HEK293 (cell line): Measurements from ENCODE around the gene NOC4L.

Experiments used
- FEZF1 ChIP-seq: fragments of 450-650 bp; formaldehyde crosslinking; IDR thresholded peaks from 2 replicates; pipeline ENCODE4 v1.5.1; 2016; ENCODE audit warnings: missing biosample characterization, missing genetic modification characterization
- GFI1B ChIP-seq: fragments of 450-650 bp; formaldehyde crosslinking; IDR thresholded peaks from 2 replicates; pipeline ENCODE4 v1.5.1; 2016; ENCODE audit warnings: missing biosample characterization, missing genetic modification characterization
- KLF1 ChIP-seq: fragments of 450-650 bp; formaldehyde crosslinking; IDR thresholded peaks from 2 replicates; pipeline ENCODE4 v1.5.1; 2016; ENCODE audit warnings: missing biosample characterization, missing genetic modification characterization
- YY1 ChIP-seq: fragments of 450-650 bp; formaldehyde crosslinking; IDR thresholded peaks from 2 replicates; pipeline ENCODE4 v1.5.1; 2018; ENCODE audit warnings: missing biosample characterization, missing genetic modification characterization
- ZEB2 ChIP-seq: fragments of 450-650 bp; formaldehyde crosslinking; IDR thresholded peaks from 2 replicates; pipeline ENCODE4 v1.5.1; 2016; ENCODE audit warnings: missing biosample characterization, missing genetic modification characterization
- ZNF114 ChIP-seq: fragments of 450-650 bp; formaldehyde crosslinking; IDR thresholded peaks from 2 replicates; pipeline ENCODE4 v1.5.0; 2017; ENCODE audit warnings: missing biosample characterization, missing genetic modification characterization
- ZNF121 ChIP-seq: fragments of 450-650 bp; formaldehyde crosslinking; IDR thresholded peaks from 2 replicates; pipeline ENCODE4 v1.5.1; 2016; ENCODE audit warnings: missing biosample characterization, missing genetic modification characterization
- ZNF426 ChIP-seq: fragments of 450-650 bp; formaldehyde crosslinking; IDR thresholded peaks from 2 replicates; pipeline ENCODE4 v1.5.1; 2017; ENCODE audit warnings: missing biosample characterization, missing genetic modification characterization, mild to moderate bottlenecking, inconsistent platforms, moderate library complexity
- ZNF624 ChIP-seq: fragments of 450-650 bp; formaldehyde crosslinking; IDR thresholded peaks from 2 replicates; pipeline ENCODE4 v1.5.1; 2017; ENCODE audit warnings: missing biosample characterization, missing genetic modification characterization
- ZNF747 ChIP-seq: fragments of 450-650 bp; formaldehyde crosslinking; IDR thresholded peaks from 2 replicates; pipeline ENCODE4 v1.5.1; 2016; ENCODE audit warnings: missing biosample characterization, missing genetic modification characterization
- TF ChIP-seq, protein P1 (sequence below): fragments of 450-650 bp; formaldehyde crosslinking; IDR thresholded peaks from 2 replicates; pipeline ENCODE4 v1.5.1; 2016; ENCODE audit warnings: missing biosample characterization, missing genetic modification characterization
- TF ChIP-seq, protein P2 (sequence below): IDR thresholded peaks from 2 replicates; pipeline ENCODE4 v1.6.1; 2011; ENCODE audit warnings: mild to moderate bottlenecking, low read depth, low read length, borderline replicate concordance
- TF ChIP-seq, protein P3 (sequence below): fragments of 450-650 bp; formaldehyde crosslinking; IDR thresholded peaks from 2 replicates; pipeline ENCODE4 v1.5.1; 2016; ENCODE audit warnings: missing biosample characterization, missing genetic modification characterization, low read depth
- TF ChIP-seq, protein P4 (sequence below): fragments of 450-650 bp; formaldehyde crosslinking; IDR thresholded peaks from 2 replicates; pipeline ENCODE4 v1.5.1; 2016; ENCODE audit warnings: missing biosample characterization, missing genetic modification characterization

DNA sequence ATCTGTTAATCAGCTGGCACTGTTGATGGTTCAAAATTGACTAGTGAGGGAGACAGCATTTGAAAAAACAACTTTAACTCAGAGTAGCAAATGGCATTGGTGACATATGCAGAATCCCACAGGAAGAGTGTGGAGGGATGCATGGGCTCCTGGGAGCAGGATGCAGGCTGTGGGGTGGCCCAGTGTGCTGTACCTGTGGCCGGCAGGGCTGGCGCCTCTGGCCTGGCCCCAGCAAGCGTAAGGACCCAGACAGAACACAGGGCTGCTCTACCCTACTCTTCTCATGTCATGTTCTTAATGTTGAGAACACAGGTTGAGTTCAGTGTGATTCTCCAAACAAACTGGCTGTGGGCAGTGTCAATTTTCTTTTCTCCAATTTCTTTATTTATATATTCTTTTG, 33.6 kb upstream of the NOC4L start:
- TF ChIP-seq ZNF747 (no peak), YY1 (tag by site-specific recombination) (no peak), GFI1B (tag by site-specific recombination) (no peak), FEZF1 (no peak), ZEB2 (tag by site-specific recombination) (no peak), ZNF624 (tag by site-specific recombination) (no peak), ZNF121 (no peak), ZNF426 (tag by site-specific recombination) (no peak), ZNF114 (tag by site-specific recombination) (no peak), KLF1 (tag by site-specific recombination) (no peak)
- TF ChIP-seq, protein P1, sequence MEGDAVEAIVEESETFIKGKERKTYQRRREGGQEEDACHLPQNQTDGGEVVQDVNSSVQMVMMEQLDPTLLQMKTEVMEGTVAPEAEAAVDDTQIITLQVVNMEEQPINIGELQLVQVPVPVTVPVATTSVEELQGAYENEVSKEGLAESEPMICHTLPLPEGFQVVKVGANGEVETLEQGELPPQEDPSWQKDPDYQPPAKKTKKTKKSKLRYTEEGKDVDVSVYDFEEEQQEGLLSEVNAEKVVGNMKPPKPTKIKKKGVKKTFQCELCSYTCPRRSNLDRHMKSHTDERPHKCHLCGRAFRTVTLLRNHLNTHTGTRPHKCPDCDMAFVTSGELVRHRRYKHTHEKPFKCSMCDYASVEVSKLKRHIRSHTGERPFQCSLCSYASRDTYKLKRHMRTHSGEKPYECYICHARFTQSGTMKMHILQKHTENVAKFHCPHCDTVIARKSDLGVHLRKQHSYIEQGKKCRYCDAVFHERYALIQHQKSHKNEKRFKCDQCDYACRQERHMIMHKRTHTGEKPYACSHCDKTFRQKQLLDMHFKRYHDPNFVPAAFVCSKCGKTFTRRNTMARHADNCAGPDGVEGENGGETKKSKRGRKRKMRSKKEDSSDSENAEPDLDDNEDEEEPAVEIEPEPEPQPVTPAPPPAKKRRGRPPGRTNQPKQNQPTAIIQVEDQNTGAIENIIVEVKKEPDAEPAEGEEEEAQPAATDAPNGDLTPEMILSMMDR (tag by site-specific recombination), result no peak
- TF ChIP-seq, protein P2, sequence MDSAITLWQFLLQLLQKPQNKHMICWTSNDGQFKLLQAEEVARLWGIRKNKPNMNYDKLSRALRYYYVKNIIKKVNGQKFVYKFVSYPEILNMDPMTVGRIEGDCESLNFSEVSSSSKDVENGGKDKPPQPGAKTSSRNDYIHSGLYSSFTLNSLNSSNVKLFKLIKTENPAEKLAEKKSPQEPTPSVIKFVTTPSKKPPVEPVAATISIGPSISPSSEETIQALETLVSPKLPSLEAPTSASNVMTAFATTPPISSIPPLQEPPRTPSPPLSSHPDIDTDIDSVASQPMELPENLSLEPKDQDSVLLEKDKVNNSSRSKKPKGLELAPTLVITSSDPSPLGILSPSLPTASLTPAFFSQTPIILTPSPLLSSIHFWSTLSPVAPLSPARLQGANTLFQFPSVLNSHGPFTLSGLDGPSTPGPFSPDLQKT, result no peak
- TF ChIP-seq, protein P3, sequence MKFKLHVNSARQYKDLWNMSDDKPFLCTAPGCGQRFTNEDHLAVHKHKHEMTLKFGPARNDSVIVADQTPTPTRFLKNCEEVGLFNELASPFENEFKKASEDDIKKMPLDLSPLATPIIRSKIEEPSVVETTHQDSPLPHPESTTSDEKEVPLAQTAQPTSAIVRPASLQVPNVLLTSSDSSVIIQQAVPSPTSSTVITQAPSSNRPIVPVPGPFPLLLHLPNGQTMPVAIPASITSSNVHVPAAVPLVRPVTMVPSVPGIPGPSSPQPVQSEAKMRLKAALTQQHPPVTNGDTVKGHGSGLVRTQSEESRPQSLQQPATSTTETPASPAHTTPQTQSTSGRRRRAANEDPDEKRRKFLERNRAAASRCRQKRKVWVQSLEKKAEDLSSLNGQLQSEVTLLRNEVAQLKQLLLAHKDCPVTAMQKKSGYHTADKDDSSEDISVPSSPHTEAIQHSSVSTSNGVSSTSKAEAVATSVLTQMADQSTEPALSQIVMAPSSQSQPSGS (tag by site-specific recombination), result no peak
- TF ChIP-seq, protein P4, sequence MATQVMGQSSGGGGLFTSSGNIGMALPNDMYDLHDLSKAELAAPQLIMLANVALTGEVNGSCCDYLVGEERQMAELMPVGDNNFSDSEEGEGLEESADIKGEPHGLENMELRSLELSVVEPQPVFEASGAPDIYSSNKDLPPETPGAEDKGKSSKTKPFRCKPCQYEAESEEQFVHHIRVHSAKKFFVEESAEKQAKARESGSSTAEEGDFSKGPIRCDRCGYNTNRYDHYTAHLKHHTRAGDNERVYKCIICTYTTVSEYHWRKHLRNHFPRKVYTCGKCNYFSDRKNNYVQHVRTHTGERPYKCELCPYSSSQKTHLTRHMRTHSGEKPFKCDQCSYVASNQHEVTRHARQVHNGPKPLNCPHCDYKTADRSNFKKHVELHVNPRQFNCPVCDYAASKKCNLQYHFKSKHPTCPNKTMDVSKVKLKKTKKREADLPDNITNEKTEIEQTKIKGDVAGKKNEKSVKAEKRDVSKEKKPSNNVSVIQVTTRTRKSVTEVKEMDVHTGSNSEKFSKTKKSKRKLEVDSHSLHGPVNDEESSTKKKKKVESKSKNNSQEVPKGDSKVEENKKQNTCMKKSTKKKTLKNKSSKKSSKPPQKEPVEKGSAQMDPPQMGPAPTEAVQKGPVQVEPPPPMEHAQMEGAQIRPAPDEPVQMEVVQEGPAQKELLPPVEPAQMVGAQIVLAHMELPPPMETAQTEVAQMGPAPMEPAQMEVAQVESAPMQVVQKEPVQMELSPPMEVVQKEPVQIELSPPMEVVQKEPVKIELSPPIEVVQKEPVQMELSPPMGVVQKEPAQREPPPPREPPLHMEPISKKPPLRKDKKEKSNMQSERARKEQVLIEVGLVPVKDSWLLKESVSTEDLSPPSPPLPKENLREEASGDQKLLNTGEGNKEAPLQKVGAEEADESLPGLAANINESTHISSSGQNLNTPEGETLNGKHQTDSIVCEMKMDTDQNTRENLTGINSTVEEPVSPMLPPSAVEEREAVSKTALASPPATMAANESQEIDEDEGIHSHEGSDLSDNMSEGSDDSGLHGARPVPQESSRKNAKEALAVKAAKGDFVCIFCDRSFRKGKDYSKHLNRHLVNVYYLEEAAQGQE (tag by site-specific recombination), result no peak
